Activated T-cell treated with anti-CD3 and anti-CD28 coated beads, Interleukin-2, amount 50 U/mL, for 72 hours (primary cell): Measurements from ENCODE around the gene MAP3K1. TPM values are rescaled to one million over a fixed set of nuclear protein-coding genes. Genes with fewer than 3 reads are reported as not detected.

Source experiments
- ATAC-seq, 2 donors: fragments of 150-1000 bp; cut with Tn5 transposase; replicated peaks in 1 of 2; 2 replicates each; pipeline ENCODE4 v1.10.0; 2021; ENCODE audit warnings: moderate library complexity in 2 of 2, mild to moderate bottlenecking in 1 of 2
- DNase-seq, 2 donors: peaks; one replicate each; pipeline ENCODE4 v3.0.0; 2021 to 2022; ENCODE audit warnings: mixed read lengths in 1 of 2
- H3K27ac Mint-ChIP-seq: one replicate; pipeline ENCODE4 v1.8.0; 2022; ENCODE audit warnings: mild to moderate bottlenecking, moderate library complexity, mixed read lengths
- H3K27me3 Mint-ChIP-seq: one replicate; pipeline ENCODE4 v1.8.0; 2022; ENCODE audit warnings: low read depth, mixed read lengths
- H3K36me3 Mint-ChIP-seq, 2 donors: one replicate each; pipeline ENCODE4 v1.8.0; 2022; ENCODE audit warnings: mixed read lengths in 2 of 2, mild to moderate bottlenecking in 1 of 2; ENCODE audit not compliant: insufficient read depth in 2 of 2
- H3K4me1 Mint-ChIP-seq: one replicate; pipeline ENCODE4 v1.8.0; 2022; ENCODE audit warnings: low read depth, mixed read lengths
- H3K4me3 Mint-ChIP-seq, 2 donors: one replicate each; pipeline ENCODE4 v1.8.0; 2022; ENCODE audit warnings: mild to moderate bottlenecking in 2 of 2, mixed read lengths in 2 of 2, moderate library complexity in 2 of 2
- H3K9me3 Mint-ChIP-seq, 2 donors: one replicate each; pipeline ENCODE4 v1.8.0; 2022; ENCODE audit warnings: mixed read lengths in 2 of 2
- total RNA-seq, 2 donors: library from RNA; stranded (reverse); gene quantifications; one replicate each; pipeline ENCODE4 v1.2.3, GENCODE V29; 2022

MAP3K1 gene
- total RNA-seq, 2 donors from 2014 or later, result 21.4 to 21.8 TPM

DNA sequence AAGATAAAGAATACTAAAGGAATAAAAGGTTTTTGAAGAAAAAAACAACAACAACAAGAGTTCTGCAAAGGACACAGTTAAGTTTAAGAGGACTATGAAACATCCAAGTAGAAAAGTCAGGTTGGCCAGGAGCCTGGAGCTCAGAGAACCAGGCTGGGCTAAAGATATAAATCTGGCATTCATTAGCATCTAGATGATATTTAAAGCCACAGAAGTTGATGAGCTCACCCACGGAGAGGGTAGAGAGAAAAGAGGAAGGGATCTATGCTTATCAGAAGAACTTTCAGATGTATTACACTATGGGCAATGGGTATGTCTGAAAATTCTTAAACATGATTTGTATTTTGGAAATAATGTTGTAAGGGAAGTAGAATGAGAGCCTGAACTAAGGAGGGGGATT lies 126.6 kb downstream of the MAP3K1 start:
- no peak for ATAC-seq
- H3K4me3 Mint-ChIP-seq, result no peak overlapping the region
- H3K27ac Mint-ChIP-seq, result no peak overlapping the region
- no peaks in the 10 kb centered on the region for H3K27me3 Mint-ChIP-seq
- no peak for DNase-seq
- peaks cover 6 to 25% of the 10 kb centered on the region in 2 donors for H3K36me3 Mint-ChIP-seq
- H3K9me3 Mint-ChIP-seq, result no peaks in the 10 kb centered on the region
- H3K4me1 Mint-ChIP-seq, result no peaks in the 10 kb centered on the region

Other genes with a start within 250 kb of the MAP3K1 start
- 1 to 10 TPM; 8.1 to 9.3 TPM for gene SETD9, start 94.0 kb downstream of the MAP3K1 start, total RNA-seq
- gene MIER3, start 136.6 kb downstream of the MAP3K1 start, total RNA-seq, result 10 to 100 TPM; 19.5 to 22.2 TPM